ENCODE data around the gene TRPC4AP. TPM values are rescaled to one million over a fixed set of nuclear protein-coding genes. Genes with fewer than 3 reads are reported as not detected.
"Not testable (repeated sequence)": the region's sequence is repeated elsewhere in the genome, so short reads cannot be mapped to it uniquely, and the experiment has no call there.

The TRPC4AP gene
- total RNA-seq, 4 donors from 2014 or later = 57.3 to 85.3 (median 70.1) TPM

- DNase-seq = no peak
- Histone ChIP-seq H3K27ac (no peak overlapping the region), H3K4me1 (peaks cover 13 to 58% (median 23%) of the 10 kb centered on the region in 4 donors), H3K27me3 (no peaks in the 10 kb centered on the region), H3K36me3 (peaks cover 0 to 5% (median 0%) of the 10 kb centered on the region in 4 donors), H3K4me3 (no peak overlapping the region), H3K9me3 (no peaks in the 10 kb centered on the region)
- WGBS, 2 donors (ENCODE audit: low coverage in 1 of 2) = 88 to 93% methylated on average over 5 to 11 of the region's 11 CpGs
- intact Hi-C loops (cut with DNase I; ENCODE audit: low total_unique reads) = no loop called here
- no peak for TF ChIP-seq POLR2A (IDR thresholded peaks at IDR 0.05)
- TF ChIP-seq CTCF (IDR thresholded peaks at IDR 0.05) = no peak
- no peak for TF ChIP-seq POLR2AphosphoS5 (IDR thresholded peaks at IDR 0.05)
- TF ChIP-seq EP300 (IDR thresholded peaks at IDR 0.05; ENCODE audit: low read depth) = no peak
- in situ Hi-C loops (cut with MboI; ENCODE audit: low pct_ligation_motif_present in 1 of 4, low pct_unique_long_range_greater_than_20kb in 1 of 4, low sequenced_read_pairs in 3 of 4) = loop anchor here in 3 of 4 donors (25.0 kb wide), 2 partner anchors 223 to 248 kb away; partner anchors contain the start of genes GGT7 (in 2 of the 3) and NCOA6 (in 1 of the 3)
Observed at GRCh38 chr20:35085477-35086225, 7.0 kb downstream of the TRPC4AP start.

GRCh38 chr20:35084998-35085397, 7.6 kb downstream of the TRPC4AP start:
- H3K9me3 ChIP-seq = no peaks in the 10 kb centered on the region
- H3K36me3 ChIP-seq = peaks cover 0 to 5% (median 0%) of the 10 kb centered on the region in 4 donors
- DNase-seq = no peak
- TF ChIP-seq POLR2A (IDR thresholded peaks at IDR 0.05) = no peak
- no peak for TF ChIP-seq CTCF (IDR thresholded peaks at IDR 0.05)
- TF ChIP-seq POLR2AphosphoS5 (IDR thresholded peaks at IDR 0.05) = no peak
- TF ChIP-seq EP300 (IDR thresholded peaks at IDR 0.05; ENCODE audit: low read depth) = no peak
- in situ Hi-C loops (cut with MboI; ENCODE audit: low pct_ligation_motif_present in 1 of 4, low pct_unique_long_range_greater_than_20kb in 1 of 4, low sequenced_read_pairs in 3 of 4) (loop anchor here in 3 of 4 donors (25.0 kb wide), 2 partner anchors 223 to 248 kb away; partner anchors contain the start of genes GGT7 (in 2 of the 3) and NCOA6 (in 1 of the 3)), intact Hi-C loops (cut with DNase I; ENCODE audit: low total_unique reads) (no loop called here)
- peaks cover 8 to 58% (median 22%) of the 10 kb centered on the region in 4 donors for H3K4me1 ChIP-seq
- no peak overlapping the region for H3K4me3 ChIP-seq
- H3K27ac ChIP-seq = no peak overlapping the region
- WGBS, 2 donors (ENCODE audit: low coverage in 1 of 2) = 82 to 90% methylated on average over 3 of the region's 3 CpGs
- H3K27me3 ChIP-seq = no peaks in the 10 kb centered on the region

GRCh38 chr20:35080348-35080642, 12.3 kb downstream of the TRPC4AP start:
- intact Hi-C loops (cut with DNase I; ENCODE audit: low total_unique reads) = not testable (repeated sequence)

GRCh38 chr20:35079472-35080347, 12.9 kb downstream of the TRPC4AP start:
- Histone ChIP-seq H3K4me1 (peaks cover 0 to 31% (median 13%) of the 10 kb centered on the region in 4 donors), H3K27ac (no peak overlapping the region), H3K4me3 (no peak overlapping the region), H3K9me3 (no peaks in the 10 kb centered on the region), H3K36me3 (peaks cover 0 to 18% (median 9%) of the 10 kb centered on the region in 4 donors), H3K27me3 (no peaks in the 10 kb centered on the region)
- intact Hi-C loops (cut with DNase I; ENCODE audit: low total_unique reads) (no loop called here), in situ Hi-C loops (cut with MboI; ENCODE audit: low pct_ligation_motif_present in 1 of 4, low pct_unique_long_range_greater_than_20kb in 1 of 4, low sequenced_read_pairs in 3 of 4) (loop anchor here in 3 of 4 donors (25.0 kb wide), 2 partner anchors 217 to 242 kb away; partner anchors contain the start of genes GGT7 (in 2 of the 3) and NCOA6 (in 1 of the 3))
- DNase-seq = no peak
- TF ChIP-seq POLR2A (IDR thresholded peaks at IDR 0.05) = no peak
- TF ChIP-seq EP300 (IDR thresholded peaks at IDR 0.05; ENCODE audit: low read depth) = no peak
- TF ChIP-seq CTCF (IDR thresholded peaks at IDR 0.05) = no peak
- no peak for TF ChIP-seq POLR2AphosphoS5 (IDR thresholded peaks at IDR 0.05)
- 87 to 88% methylated on average over 7 to 8 of the region's 8 CpGs for WGBS, 2 donors (ENCODE audit: low coverage in 1 of 2)

More at GRCh38 chr20:35080348-35080642, 12.3 kb downstream of the TRPC4AP start:
- Histone ChIP-seq H3K36me3 (peaks cover 0 to 23% (median 9%) of the 10 kb centered on the region in 4 donors), H3K4me1 (peaks cover 0 to 36% (median 13%) of the 10 kb centered on the region in 4 donors)
- not testable (repeated sequence) for H3K27me3 ChIP-seq, DNase-seq, H3K27ac ChIP-seq, H3K9me3 ChIP-seq, H3K4me3 ChIP-seq
- in situ Hi-C loops (cut with MboI; ENCODE audit: low pct_ligation_motif_present in 1 of 4, low pct_unique_long_range_greater_than_20kb in 1 of 4, low sequenced_read_pairs in 3 of 4) = loop anchor here in 3 of 4 donors (25.0 kb wide), 2 partner anchors 218 to 243 kb away; partner anchors contain the start of genes GGT7 (in 2 of the 3) and NCOA6 (in 1 of the 3)
- WGBS, 2 donors (ENCODE audit: low coverage in 1 of 2) = 86 to 100% methylated on average over 1 to 5 of the region's 5 CpGs

Measured in transverse colon (tissue), 4 donors.